Esophagus muscularis mucosa (tissue), 4 donors: ENCODE data around the gene THRB. TPM values are rescaled to one million over a fixed set of nuclear protein-coding genes. Genes with fewer than 3 reads are reported as not detected.

Experiments used
- DNase-seq: peaks from one replicate; pipeline ENCODE4 v3.0.0-alpha.2; 2017; ENCODE audit errors: extremely low spot score
- H3K27ac ChIP-seq, 4 donors: fragments of 200-600 bp; sonication (generic); replicated peaks in 1 of 4; 1 replicate in 3 of 4; 2 replicates in 1 of 4; pipeline ENCODE4 v1.5.1; 2016 to 2019; ENCODE audit warnings: mild to moderate bottlenecking in 1 of 4
- H3K27me3 ChIP-seq, 4 donors: fragments of 200-600 bp; sonication (generic); one replicate each; pipeline versions ENCODE4 v1.5.1 to v1.6.0; 2016 to 2019
- H3K36me3 ChIP-seq, 4 donors: fragments of 200-600 bp; sonication (generic); one replicate each; pipeline ENCODE4 v1.5.1; 2016 to 2019
- H3K4me1 ChIP-seq, 4 donors: fragments of 200-600 bp; sonication (generic); one replicate each; pipeline ENCODE4 v1.5.1; 2016 to 2019
- H3K4me3 ChIP-seq, 4 donors: fragments of 200-600 bp; sonication (generic); 1 replicate in 2 of 4; 2 replicates in 2 of 4; pipeline ENCODE4 v1.5.1; 2016 to 2019; ENCODE audit warnings: mild to moderate bottlenecking in 4 of 4, moderate library complexity in 1 of 4
- H3K9me3 ChIP-seq, 4 donors: fragments of 200-600 bp; sonication (generic); 1 replicate in 3 of 4; 2 replicates in 1 of 4; pipeline ENCODE4 v1.5.1; 2016 to 2019
- CTCF ChIP-seq, 3 experiments: fragments of 200-600 bp in 2 of 3; fragments of 450-650 bp in 1 of 3; sonication (generic) in 2 of 3; IDR thresholded peaks; one replicate each; pipeline ENCODE4 v1.5.1; 2017 to 2019; ENCODE audit warnings: antibody characterized with exemption in 3 of 3, mild to moderate bottlenecking in 2 of 3, moderate library complexity in 1 of 3
- EP300 ChIP-seq: sonication (generic); formaldehyde crosslinking; IDR thresholded peaks from one replicate; pipeline ENCODE4 v1.6.1; 2017; ENCODE audit warnings: antibody characterized with exemption
- POLR2A ChIP-seq: fragments of 450-650 bp; IDR thresholded peaks from one replicate; pipeline ENCODE4 v1.6.1; 2017; ENCODE audit warnings: antibody characterized with exemption, moderate library complexity, mild to moderate bottlenecking, low read depth
- POLR2AphosphoS5 ChIP-seq, 2 donors: sonication (generic); formaldehyde crosslinking; IDR thresholded peaks; one replicate each; pipeline ENCODE4 v1.6.1; 2017; ENCODE audit warnings: antibody characterized with exemption in 2 of 2
- WGBS: methylation state at CpG from one replicate; pipeline ENCODE4 v1.1.5; 2018; 5-methylcytosine and 5-hydroxymethylcytosine counted together
- intact Hi-C: fragments of 100-400 bp; cut with DNase I; formaldehyde crosslinking; loops from one replicate; pipeline ENCODE4 v1.15.1; 2023
- total RNA-seq, 4 donors: library from RNA; depleted of rRNA; stranded (reverse); fragments of >200 nt; gene quantifications; one replicate each; pipeline versions ENCODE4 v1.1.0 to v1.2.1, GENCODE V29; 2016

Gene THRB
- total RNA-seq, 4 donors from 2014 or later, result 31.5 to 68.6 (median 39.3) TPM

DNA sequence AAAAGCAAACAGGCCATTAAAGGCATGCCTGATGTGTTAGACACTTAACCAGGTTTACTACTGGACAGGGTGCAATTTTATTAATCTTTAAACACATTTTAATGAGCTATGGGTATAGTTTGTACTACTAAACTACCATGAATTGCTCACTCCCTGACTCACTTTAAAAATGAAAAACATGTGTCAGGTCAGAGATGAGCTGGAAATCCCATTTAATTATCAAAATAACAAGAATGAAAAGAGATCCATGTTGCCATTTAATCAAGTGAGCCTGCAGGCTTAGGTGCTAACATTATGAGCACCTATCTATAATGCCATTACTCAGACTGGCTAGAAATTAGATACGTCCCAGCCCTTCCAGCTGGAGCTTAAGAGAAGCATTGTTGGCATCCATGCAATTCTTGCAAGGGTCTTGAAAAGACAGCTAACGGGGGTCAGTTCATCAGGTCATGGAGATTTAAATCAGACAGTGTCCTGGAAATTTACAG is 224.4 kb downstream of the THRB start:
- TF ChIP-seq CTCF (IDR thresholded peaks at IDR 0.05) (no peak), POLR2AphosphoS5 (IDR thresholded peaks at IDR 0.05) (no peak), EP300 (no peak), POLR2A (no peak)
- no peak overlapping the region for H3K27ac ChIP-seq
- no peak overlapping the region for H3K4me3 ChIP-seq
- WGBS, result 73% methylated on average over 2 of the region's 2 CpGs
- H3K9me3 ChIP-seq, result no peaks in the 10 kb centered on the region
- H3K36me3 ChIP-seq, result no peaks in the 10 kb centered on the region
- intact Hi-C loops, result no loop called here
- H3K4me1 ChIP-seq, result peaks cover 0 to 3% (median 0%) of the 10 kb centered on the region in 4 donors
- H3K27me3 ChIP-seq, result no peaks in the 10 kb centered on the region
- DNase-seq, result no peak

DNA sequence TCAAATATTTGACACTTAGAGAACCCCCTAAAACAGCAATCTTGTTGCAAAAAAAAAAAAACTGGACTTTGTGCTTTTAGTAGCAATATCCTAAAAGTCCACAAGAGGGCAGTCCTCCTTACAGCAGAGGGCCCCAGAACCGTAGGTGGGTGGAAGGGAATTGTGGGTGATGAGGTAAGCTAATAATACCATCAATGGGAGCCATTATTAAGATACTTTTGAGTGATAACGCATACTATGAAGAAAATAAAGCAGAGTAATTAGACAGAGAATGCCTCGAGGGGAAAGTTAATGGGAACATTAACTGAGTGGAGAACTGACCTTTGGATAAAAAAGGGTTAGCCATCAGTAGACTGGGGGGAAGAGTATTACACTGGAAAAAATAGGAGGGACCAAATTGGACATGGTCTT is 229.9 kb downstream of the THRB start:
- no peak overlapping the region for H3K27ac ChIP-seq
- TF ChIP-seq POLR2AphosphoS5 (IDR thresholded peaks at IDR 0.05) (no peak), CTCF (IDR thresholded peaks at IDR 0.05) (peak; percentile 62 to 76 (median 73))
- peaks cover 18 to 28% (median 23%) of the 10 kb centered on the region in 4 donors for H3K4me1 ChIP-seq
- intact Hi-C loops, result loop anchor here (5.0 kb wide), 2 partner anchors 233 to 418 kb away; no protein-coding TSS in a partner anchor
- no peaks in the 10 kb centered on the region for H3K27me3 ChIP-seq
- H3K4me3 ChIP-seq, result no peak overlapping the region
- no peaks in the 10 kb centered on the region for H3K9me3 ChIP-seq
- 58% methylated on average over 3 of the region's 3 CpGs for WGBS
- DNase-seq, result no peak
- no peaks in the 10 kb centered on the region for H3K36me3 ChIP-seq

DNA sequence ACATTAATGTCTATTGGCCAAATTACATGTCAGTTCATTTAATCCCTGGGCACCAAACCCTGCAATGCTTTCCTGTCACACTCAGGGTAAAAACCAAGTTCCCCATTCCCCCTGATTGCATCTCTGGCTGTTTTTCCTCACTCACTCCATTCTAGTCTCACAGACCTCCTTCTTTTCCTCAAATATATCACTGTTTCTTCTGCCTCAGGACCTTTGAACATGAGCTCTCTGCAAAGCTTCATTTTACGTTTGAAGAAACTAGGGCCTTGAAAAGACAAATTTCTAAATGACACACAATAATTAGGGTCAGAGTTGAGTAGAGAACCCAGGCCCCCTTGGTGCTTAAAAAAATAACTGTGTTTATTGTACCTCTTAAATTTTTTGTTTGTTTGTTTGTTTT is 230.6 kb downstream of the THRB start:
- H3K9me3 ChIP-seq, result no peaks in the 10 kb centered on the region
- no peak overlapping the region for H3K27ac ChIP-seq
- no peaks in the 10 kb centered on the region for H3K36me3 ChIP-seq
- 100% methylated on average over 1 of the region's 1 CpG for WGBS
- H3K4me1 ChIP-seq, result peaks cover 18 to 30% (median 26%) of the 10 kb centered on the region in 4 donors
- intact Hi-C loops, result loop anchor here (5.0 kb wide), 1 partner anchor 418 kb away; no protein-coding TSS in a partner anchor
- DNase-seq, result no peak
- TF ChIP-seq CTCF (IDR thresholded peaks at IDR 0.05) (no peak), POLR2A (no peak), EP300 (no peak), POLR2AphosphoS5 (IDR thresholded peaks at IDR 0.05) (no peak)
- H3K27me3 ChIP-seq, result no peaks in the 10 kb centered on the region
- no peak overlapping the region for H3K4me3 ChIP-seq

- Histone ChIP-seq H3K9me3 (no peaks in the 10 kb centered on the region), H3K4me3 (no peak overlapping the region), H3K36me3 (no peaks in the 10 kb centered on the region), H3K4me1 (peaks cover 21 to 35% (median 27%) of the 10 kb centered on the region in 4 donors), H3K27me3 (no peaks in the 10 kb centered on the region), H3K27ac (no peak overlapping the region)
- TF ChIP-seq CTCF (IDR thresholded peaks at IDR 0.05), result no peak
- no peak for TF ChIP-seq POLR2A
- no peak for TF ChIP-seq EP300
- TF ChIP-seq POLR2AphosphoS5 (IDR thresholded peaks at IDR 0.05), result no peak
- intact Hi-C loops, result loop anchor here (5.0 kb wide), 1 partner anchor 419 kb away; no protein-coding TSS in a partner anchor
- WGBS, result 55% methylated on average over 2 of the region's 2 CpGs
- no peak for DNase-seq
These were observed 231.5 kb downstream of the THRB start for GRCh38 chr3:24263069-24263668.
